ENCODE results near the gene PLAC1.

Gene PLAC1

DNA sequence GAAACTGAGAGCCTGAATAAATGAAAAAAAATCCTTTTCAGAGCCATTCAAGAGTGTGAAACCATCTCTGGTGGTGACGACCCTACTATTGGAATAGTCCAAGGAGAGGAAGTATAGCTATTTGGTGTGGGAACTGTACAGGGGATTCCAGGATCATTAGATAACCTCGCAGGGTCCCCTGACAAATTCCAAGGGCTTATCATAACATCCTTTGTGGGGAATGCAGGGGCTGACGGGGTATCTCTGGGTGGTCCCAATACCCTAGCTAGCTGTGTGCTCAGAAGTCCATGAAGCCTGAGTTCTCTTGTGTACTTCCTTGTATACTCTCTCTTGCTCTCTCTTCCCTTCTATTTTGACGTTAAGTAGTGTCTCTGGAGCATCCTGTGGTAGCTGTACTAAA lies 13.8 kb upstream of the PLAC1 start:
- no peaks in the 10 kb centered on the region for H3K79me2 ChIP-seq (ENCODE audit: insufficient read depth, low read length)
- H3K27ac ChIP-seq (ENCODE audit: low read depth, low read length, poor library complexity, severe bottlenecking) = no peak overlapping the region
- no peaks in the 10 kb centered on the region for H3K9me2 ChIP-seq (ENCODE audit: low read depth, low read length)
- H4K20me1 ChIP-seq (ENCODE audit: insufficient read depth, low read length) = no peaks in the 10 kb centered on the region
- no peaks in the 10 kb centered on the region for H3F3A ChIP-seq (ENCODE audit: insufficient read depth, low read length)
- H3K4me3 ChIP-seq (ENCODE audit: low read depth, low read length, poor library complexity, severe bottlenecking) = no peak overlapping the region
- no peaks in the 10 kb centered on the region for H3K36me3 ChIP-seq (ENCODE audit: insufficient read depth, low read length)
- no peak overlapping the region for H2AFZ ChIP-seq (ENCODE audit: low read length)
- H3K27me3 ChIP-seq (ENCODE audit: insufficient read depth, low read length) = no peaks in the 10 kb centered on the region
- no peaks in the 10 kb centered on the region for H3K9me3 ChIP-seq (ENCODE audit: low read length)
- TF ChIP-seq CTCF (IDR thresholded peaks at IDR 0.05; ENCODE audit: low read length) (no peak), EZH2 (IDR thresholded peaks at IDR 0.05; ENCODE audit: borderline replicate concordance, low read length) (no peak)
- no peaks in the 10 kb centered on the region for H3K4me1 ChIP-seq (ENCODE audit: insufficient read depth, low read length, severe bottlenecking)
- no peak overlapping the region for H3K9ac ChIP-seq (ENCODE audit: low read length)
- H3K4me2 ChIP-seq (ENCODE audit: low read length) = no peak overlapping the region

DNA sequence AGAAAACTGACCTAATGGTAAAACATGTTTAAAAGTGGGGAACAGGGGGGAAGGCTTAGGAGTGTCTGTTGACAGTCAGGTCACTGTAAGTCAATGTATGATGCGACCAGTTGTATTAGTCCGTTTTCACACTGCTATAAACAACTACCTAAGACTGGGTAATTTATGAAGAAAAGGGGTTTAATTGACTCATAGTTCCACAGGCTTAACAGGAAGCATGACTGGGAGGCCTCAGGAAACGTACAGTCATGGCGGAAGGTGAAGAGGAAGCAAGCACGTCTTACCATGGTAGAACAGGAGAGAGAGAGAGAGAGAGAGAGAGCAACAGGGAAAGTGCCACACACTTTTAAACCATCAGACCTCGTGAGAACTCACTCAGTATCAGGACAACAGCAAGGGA lies 13.0 kb upstream of the PLAC1 start:
- TF ChIP-seq CTCF (IDR thresholded peaks at IDR 0.05; ENCODE audit: low read length) = no peak
- TF ChIP-seq EZH2 (IDR thresholded peaks at IDR 0.05; ENCODE audit: borderline replicate concordance, low read length) = no peak
- no peaks in the 10 kb centered on the region for H4K20me1 ChIP-seq (ENCODE audit: insufficient read depth, low read length)
- no peaks in the 10 kb centered on the region for H3K9me2 ChIP-seq (ENCODE audit: low read depth, low read length)
- no peaks in the 10 kb centered on the region for H3K36me3 ChIP-seq (ENCODE audit: insufficient read depth, low read length)
- H3K4me1 ChIP-seq (ENCODE audit: insufficient read depth, low read length, severe bottlenecking) = no peaks in the 10 kb centered on the region
- no peak overlapping the region for H3K4me2 ChIP-seq (ENCODE audit: low read length)
- no peaks in the 10 kb centered on the region for H3F3A ChIP-seq (ENCODE audit: insufficient read depth, low read length)
- no peaks in the 10 kb centered on the region for H3K79me2 ChIP-seq (ENCODE audit: insufficient read depth, low read length)
- H3K9me3 ChIP-seq (ENCODE audit: low read length) = no peaks in the 10 kb centered on the region
- H3K9ac ChIP-seq (ENCODE audit: low read length) = no peak overlapping the region
- no peak overlapping the region for H2AFZ ChIP-seq (ENCODE audit: low read length)
- H3K27me3 ChIP-seq (ENCODE audit: insufficient read depth, low read length) = no peaks in the 10 kb centered on the region
- no peak overlapping the region for H3K4me3 ChIP-seq (ENCODE audit: low read depth, low read length, poor library complexity, severe bottlenecking)
- H3K27ac ChIP-seq (ENCODE audit: low read depth, low read length, poor library complexity, severe bottlenecking) = no peak overlapping the region

- H3K27ac ChIP-seq (ENCODE audit: low read depth, low read length, poor library complexity, severe bottlenecking) = no peak overlapping the region
- no peak overlapping the region for H3K9ac ChIP-seq (ENCODE audit: low read length)
- H4K20me1 ChIP-seq (ENCODE audit: insufficient read depth, low read length) = no peaks in the 10 kb centered on the region
- no peak overlapping the region for H3K4me3 ChIP-seq (ENCODE audit: low read depth, low read length, poor library complexity, severe bottlenecking)
- H3K36me3 ChIP-seq (ENCODE audit: insufficient read depth, low read length) = no peaks in the 10 kb centered on the region
- TF ChIP-seq EZH2 (IDR thresholded peaks at IDR 0.05; ENCODE audit: borderline replicate concordance, low read length) = no peak
- no peak for TF ChIP-seq CTCF (IDR thresholded peaks at IDR 0.05; ENCODE audit: low read length)
- no peaks in the 10 kb centered on the region for H3K27me3 ChIP-seq (ENCODE audit: insufficient read depth, low read length)
- H3K9me3 ChIP-seq (ENCODE audit: low read length) = no peaks in the 10 kb centered on the region
- no peaks in the 10 kb centered on the region for H3K9me2 ChIP-seq (ENCODE audit: low read depth, low read length)
- H3K4me1 ChIP-seq (ENCODE audit: insufficient read depth, low read length, severe bottlenecking) = no peaks in the 10 kb centered on the region
- no peak overlapping the region for H2AFZ ChIP-seq (ENCODE audit: low read length)
- no peaks in the 10 kb centered on the region for H3K79me2 ChIP-seq (ENCODE audit: insufficient read depth, low read length)
- H3K4me2 ChIP-seq (ENCODE audit: low read length) = no peak overlapping the region
- no peaks in the 10 kb centered on the region for H3F3A ChIP-seq (ENCODE audit: insufficient read depth, low read length)
Measured at GRCh38 chrX:134670134-134670924, 12.1 kb upstream of the PLAC1 start.
